HG03095 (cell line): Measurements from ENCODE around the gene DHRSX.
"Not testable (repeated sequence)": the region's sequence is repeated elsewhere in the genome, so short reads cannot be mapped to it uniquely, and the experiment has no call there.

Experiments used
- ATAC-seq: cut with Tn5 transposase; IDR thresholded peaks from one replicate; pipeline ENCODE4 v1.9.1; 2021; ENCODE audit warnings: moderate library complexity; ENCODE audit not compliant: unreplicated experiment

Gene DHRSX

GRCh38 chrX:2272337-2272736 is 228.4 kb downstream of the DHRSX start:
- ATAC-seq, result no peak

GRCh38 chrX:2271595-2271994 is 229.2 kb downstream of the DHRSX start:
- ATAC-seq, result not testable (repeated sequence)

- not testable (repeated sequence) for ATAC-seq
Observed at GRCh38 chrX:2270783-2271182, 230.0 kb downstream of the DHRSX start.

- ATAC-seq, result no peak
Observed at GRCh38 chrX:2267890-2268289, 232.9 kb downstream of the DHRSX start.

- no peak for ATAC-seq
Observed at GRCh38 chrX:2266445-2267349, 234.1 kb downstream of the DHRSX start.

- not testable (repeated sequence) for ATAC-seq
Observed at GRCh38 chrX:2265658-2266444, 234.9 kb downstream of the DHRSX start.

GRCh38 chrX:2264179-2265030 is 236.4 kb downstream of the DHRSX start:
- ATAC-seq, result no peak

GRCh38 chrX:2263203-2263602 is 237.6 kb downstream of the DHRSX start:
- no peak for ATAC-seq

- ATAC-seq, result no peak
Observed at GRCh38 chrX:2262668-2263055, 238.1 kb downstream of the DHRSX start.

GRCh38 chrX:2261831-2262667 is 238.7 kb downstream of the DHRSX start:
- no peak for ATAC-seq

- ATAC-seq, result no peak
Observed at GRCh38 chrX:2252331-2253065, 248.3 kb downstream of the DHRSX start.

GRCh38 chrX:2251211-2251610 is 249.6 kb downstream of the DHRSX start:
- no peak for ATAC-seq

- no peak for ATAC-seq
Observed at GRCh38 chrX:2243913-2244460, 256.8 kb downstream of the DHRSX start.

GRCh38 chrX:2242980-2243379 is 257.8 kb downstream of the DHRSX start:
- no peak for ATAC-seq

- ATAC-seq, result no peak
Observed at GRCh38 chrX:2242326-2242725, 258.4 kb downstream of the DHRSX start.

GRCh38 chrX:2241496-2241895 is 259.3 kb downstream of the DHRSX start:
- not testable (repeated sequence) for ATAC-seq

GRCh38 chrX:2240761-2241160 is 260.0 kb downstream of the DHRSX start:
- ATAC-seq, result not testable (repeated sequence)

GRCh38 chrX:2237976-2238375 is 262.8 kb downstream of the DHRSX start:
- ATAC-seq, result no peak

- no peak for ATAC-seq
Observed at GRCh38 chrX:2231570-2232192, 269.1 kb downstream of the DHRSX start.
